GM12878 (cell line): ENCODE results near the gene RAP1GDS1. TPM values are rescaled to one million over a fixed set of nuclear protein-coding genes. Genes with fewer than 3 reads are reported as not detected.

Source experiments
- CBX3 ChIP-seq: fragments of 200-600 bp; sonication (generic); IDR thresholded peaks from 2 replicates; pipeline ENCODE4 v1.6.1; 2016; ENCODE audit warnings: low read depth, borderline replicate concordance
- CHD1 ChIP-seq: IDR thresholded peaks from 2 replicates; pipeline ENCODE4 v1.6.1; 2012; ENCODE audit warnings: low read depth, low read length, improper control_type of control experiment
- CHD2 ChIP-seq: IDR thresholded peaks from 2 replicates; pipeline ENCODE4 v1.6.1; 2011; ENCODE audit warnings: low read depth, low read length, improper control_type of control experiment, borderline replicate concordance
- E4F1 ChIP-seq: fragments of 450-650 bp; IDR thresholded peaks from 2 replicates; pipeline ENCODE4 v1.6.1; 2018; ENCODE audit warnings: borderline replicate concordance, mild to moderate bottlenecking; ENCODE audit not compliant: partially characterized antibody
- FOS ChIP-seq: IDR thresholded peaks from 3 replicates; pipeline ENCODE4 v1.6.1; 2011; ENCODE audit warnings: borderline replicate concordance; ENCODE audit not compliant: insufficient read length; ENCODE audit errors: extremely low read depth
- HCFC1 ChIP-seq: fragments of 150-350 bp; IDR thresholded peaks from 2 replicates; pipeline ENCODE4 v1.6.1; 2014; ENCODE audit warnings: low read length
- JUND ChIP-seq: IDR thresholded peaks from 2 replicates; pipeline ENCODE4 v1.6.1; 2012; ENCODE audit warnings: low read depth, mild to moderate bottlenecking, low read length, improper control_type of control experiment, moderate library complexity
- NFYA ChIP-seq: IDR thresholded peaks from 2 replicates; pipeline ENCODE4 v1.6.1; 2011; ENCODE audit warnings: low read depth, mild to moderate bottlenecking, low read length, improper control_type of control experiment, borderline replicate concordance
- NR2C1 ChIP-seq: fragments of 450-650 bp; IDR thresholded peaks from 2 replicates; pipeline ENCODE4 v1.6.1; 2017; ENCODE audit warnings: antibody characterized with exemption, mild to moderate bottlenecking, moderate library complexity
- NRF1 ChIP-seq: conservative IDR thresholded peaks from 2 replicates; pipeline ENCODE4 v1.6.1; 2011; ENCODE audit warnings: mild to moderate bottlenecking, low read depth, low read length, improper control_type of control experiment
- POLR2A ChIP-seq: IDR thresholded peaks from 2 replicates; pipeline ENCODE4 v1.6.1; 2011; ENCODE audit warnings: low read depth, mild to moderate bottlenecking, low read length
- RAD21 ChIP-seq: IDR thresholded peaks from 2 replicates; pipeline ENCODE4 v1.6.1; 2011; ENCODE audit warnings: mild to moderate bottlenecking, low read depth, low read length, moderate library complexity; ENCODE audit not compliant: insufficient read depth
- RB1 ChIP-seq: fragments of 450-650 bp; formaldehyde crosslinking; IDR thresholded peaks from 2 replicates; pipeline ENCODE4 v1.6.1; 2017; ENCODE audit warnings: mild to moderate bottlenecking, borderline replicate concordance
- SIN3A ChIP-seq: IDR thresholded peaks from 2 replicates; pipeline ENCODE4 v1.6.1; 2012; ENCODE audit warnings: low read depth, low read length, improper control_type of control experiment
- STAT3 ChIP-seq: IDR thresholded peaks from 2 replicates; pipeline ENCODE4 v1.6.1; 2011; ENCODE audit warnings: low read depth, low read length, improper control_type of control experiment
- USF1 ChIP-seq: IDR thresholded peaks from 2 replicates; pipeline ENCODE4 v1.6.1; 2011; ENCODE audit warnings: borderline replicate concordance, low read depth, mild to moderate bottlenecking, moderate library complexity, mixed read lengths, low read length; ENCODE audit not compliant: insufficient read depth; ENCODE audit errors: extremely low read length
- polyA plus RNA-seq, 11 experiments: library from polyadenylated mRNA; depleted of rRNA in 4 of 11; unstranded in 6 of 11; stranded (reverse) in 5 of 11; fragments of >200 nt; fragmentation: Nextera tagmentation in 4 of 11; fragmentation: Illumina TruSeq in 1 of 11; extraction: Ambion mirVana in 4 of 11; extraction: Trizol in 1 of 11; gene quantifications; 1 replicate in 1 of 11; 2 replicates in 10 of 11; pipeline versions ENCODE4 v1.2.1 to v1.2.3, GENCODE V29; 2011 to 2016; ENCODE audit warnings: inconsistent platforms in 2 of 11, missing spikeins in 2 of 11, low read depth in 1 of 11
- total RNA-seq, 4 experiments: library from RNA; depleted of rRNA in 3 of 4; stranded (reverse); fragments of >200 nt in 3 of 4; fragmentation: Illumina TruSeq in 1 of 4; extraction: Trizol in 1 of 4; gene quantifications; 2 replicates each; pipeline versions ENCODE4 v1.2.1 to v1.2.3, GENCODE V29; 2013 to 2021
- TF ChIP-seq, protein P1 (sequence below): fragments of 450-650 bp; IDR thresholded peaks from 2 replicates; pipeline ENCODE4 v1.6.1; 2017; ENCODE audit warnings: mild to moderate bottlenecking, moderate library complexity
- TF ChIP-seq, protein P2 (sequence below): fragments of 450-650 bp; IDR thresholded peaks from 2 replicates; pipeline ENCODE4 v1.6.1; 2017; ENCODE audit warnings: low read depth, mild to moderate bottlenecking, moderate library complexity

Gene RAP1GDS1
- total and polyA plus RNA-seq, 10 of the 15 experiments (the other 5 are each of a cell fraction or from before 2014, with no cell fraction given) = 12.0 to 30.5 (median 20.7) TPM

DNA sequence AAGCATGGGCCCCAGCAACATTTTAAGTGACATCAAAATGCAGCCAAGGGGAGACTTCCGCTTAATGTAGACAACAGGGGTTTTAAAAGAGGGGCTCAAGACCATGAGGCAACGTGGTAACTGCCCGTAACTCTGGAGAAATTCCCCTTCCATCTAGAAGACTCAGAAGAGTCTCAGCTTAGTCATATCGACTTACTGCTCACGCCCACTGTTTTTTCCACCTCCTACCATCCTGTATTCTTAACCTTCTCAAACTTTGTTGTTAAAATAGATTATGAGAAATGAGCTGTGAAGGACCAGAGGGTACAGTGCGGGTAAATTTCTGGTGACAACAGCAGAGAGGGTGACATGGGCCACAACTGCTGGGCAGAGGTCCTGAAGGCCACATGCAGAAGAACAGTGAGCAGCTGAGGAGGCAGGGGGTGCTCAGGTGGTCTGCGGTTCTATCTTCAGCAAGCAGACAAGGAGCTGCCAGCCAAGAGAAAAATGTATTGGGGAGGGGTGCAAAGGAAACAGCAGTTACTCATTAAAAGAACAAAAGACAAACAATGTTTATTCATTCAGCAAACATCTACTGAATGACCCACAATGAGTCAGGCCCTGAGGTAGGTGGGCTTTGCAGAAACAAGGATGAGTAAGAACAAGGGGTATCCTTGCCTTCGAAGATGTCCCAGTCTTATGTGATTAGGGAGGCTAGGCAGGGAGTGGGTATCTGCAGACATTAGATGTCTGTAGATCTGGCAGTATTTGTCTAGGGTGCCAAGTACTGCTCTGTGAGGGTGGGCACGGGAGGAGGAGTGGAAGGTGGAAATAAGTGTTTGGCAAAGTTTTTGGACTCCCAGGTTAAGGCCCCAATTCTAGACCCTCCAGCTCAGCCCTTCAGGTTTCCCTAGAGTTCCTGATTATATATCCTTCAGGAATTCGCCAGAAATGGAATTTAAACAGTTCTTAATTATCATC lies 221.9 kb downstream of the RAP1GDS1 start (continued):
- TF ChIP-seq, protein P1, sequence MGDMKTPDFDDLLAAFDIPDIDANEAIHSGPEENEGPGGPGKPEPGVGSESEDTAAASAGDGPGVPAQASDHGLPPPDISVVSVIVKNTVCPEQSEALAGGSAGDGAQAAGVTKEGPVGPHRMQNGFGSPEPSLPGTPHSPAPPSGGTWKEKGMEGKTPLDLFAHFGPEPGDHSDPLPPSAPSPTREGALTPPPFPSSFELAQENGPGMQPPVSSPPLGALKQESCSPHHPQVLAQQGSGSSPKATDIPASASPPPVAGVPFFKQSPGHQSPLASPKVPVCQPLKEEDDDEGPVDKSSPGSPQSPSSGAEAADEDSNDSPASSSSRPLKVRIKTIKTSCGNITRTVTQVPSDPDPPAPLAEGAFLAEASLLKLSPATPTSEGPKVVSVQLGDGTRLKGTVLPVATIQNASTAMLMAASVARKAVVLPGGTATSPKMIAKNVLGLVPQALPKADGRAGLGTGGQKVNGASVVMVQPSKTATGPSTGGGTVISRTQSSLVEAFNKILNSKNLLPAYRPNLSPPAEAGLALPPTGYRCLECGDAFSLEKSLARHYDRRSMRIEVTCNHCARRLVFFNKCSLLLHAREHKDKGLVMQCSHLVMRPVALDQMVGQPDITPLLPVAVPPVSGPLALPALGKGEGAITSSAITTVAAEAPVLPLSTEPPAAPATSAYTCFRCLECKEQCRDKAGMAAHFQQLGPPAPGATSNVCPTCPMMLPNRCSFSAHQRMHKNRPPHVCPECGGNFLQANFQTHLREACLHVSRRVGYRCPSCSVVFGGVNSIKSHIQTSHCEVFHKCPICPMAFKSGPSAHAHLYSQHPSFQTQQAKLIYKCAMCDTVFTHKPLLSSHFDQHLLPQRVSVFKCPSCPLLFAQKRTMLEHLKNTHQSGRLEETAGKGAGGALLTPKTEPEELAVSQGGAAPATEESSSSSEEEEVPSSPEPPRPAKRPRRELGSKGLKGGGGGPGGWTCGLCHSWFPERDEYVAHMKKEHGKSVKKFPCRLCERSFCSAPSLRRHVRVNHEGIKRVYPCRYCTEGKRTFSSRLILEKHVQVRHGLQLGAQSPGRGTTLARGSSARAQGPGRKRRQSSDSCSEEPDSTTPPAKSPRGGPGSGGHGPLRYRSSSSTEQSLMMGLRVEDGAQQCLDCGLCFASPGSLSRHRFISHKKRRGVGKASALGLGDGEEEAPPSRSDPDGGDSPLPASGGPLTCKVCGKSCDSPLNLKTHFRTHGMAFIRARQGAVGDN = no peak
- TF ChIP-seq RB1 = no peak
- no peak for TF ChIP-seq POLR2A
- no peak for TF ChIP-seq NRF1
- TF ChIP-seq, protein P2, sequence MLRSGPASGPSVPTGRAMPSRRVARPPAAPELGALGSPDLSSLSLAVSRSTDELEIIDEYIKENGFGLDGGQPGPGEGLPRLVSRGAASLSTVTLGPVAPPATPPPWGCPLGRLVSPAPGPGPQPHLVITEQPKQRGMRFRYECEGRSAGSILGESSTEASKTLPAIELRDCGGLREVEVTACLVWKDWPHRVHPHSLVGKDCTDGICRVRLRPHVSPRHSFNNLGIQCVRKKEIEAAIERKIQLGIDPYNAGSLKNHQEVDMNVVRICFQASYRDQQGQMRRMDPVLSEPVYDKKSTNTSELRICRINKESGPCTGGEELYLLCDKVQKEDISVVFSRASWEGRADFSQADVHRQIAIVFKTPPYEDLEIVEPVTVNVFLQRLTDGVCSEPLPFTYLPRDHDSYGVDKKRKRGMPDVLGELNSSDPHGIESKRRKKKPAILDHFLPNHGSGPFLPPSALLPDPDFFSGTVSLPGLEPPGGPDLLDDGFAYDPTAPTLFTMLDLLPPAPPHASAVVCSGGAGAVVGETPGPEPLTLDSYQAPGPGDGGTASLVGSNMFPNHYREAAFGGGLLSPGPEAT = peak; percentile 87
- TF ChIP-seq NR2C1 = no peak
- TF ChIP-seq JUND = peak; percentile 72; the same call in 1 of the 2 replicates
- no peak for TF ChIP-seq CBX3
- TF ChIP-seq SIN3A = no peak
- TF ChIP-seq RAD21 = no peak
- no peak for TF ChIP-seq CHD2
- TF ChIP-seq STAT3 = 0 out of 2 replicates have a peak, but pooled peaks have one; percentile 54
- no peak for TF ChIP-seq E4F1
- no peak for TF ChIP-seq NFYA
- TF ChIP-seq CHD1 = no peak
- TF ChIP-seq USF1 = no peak
- no peak for TF ChIP-seq HCFC1
- TF ChIP-seq FOS = no peak
